Right lung (tissue), 10 donors: ENCODE data around the gene ELOVL1. TPM values are rescaled to one million over a fixed set of nuclear protein-coding genes. Genes with fewer than 3 reads are reported as not detected.
"Not testable (repeated sequence)": the region's sequence is repeated elsewhere in the genome, so short reads cannot be mapped to it uniquely, and the experiment has no call there.

Source experiments
- DNase-seq, 2 donors: peaks; one replicate each; pipeline ENCODE4 v3.0.0-alpha.2; 2013
- long read RNA-seq, 8 donors: transcript quantifications; one replicate each; lab custom pipeline, GENCODE V29; 2026
- polyA plus RNA-seq, 5 donors: library from polyadenylated mRNA; unstranded; fragments of 120-200 nt; gene quantifications; one replicate each; pipeline versions ENCODE4 v1.2.1 to v1.2.3, GENCODE V29; 2013; ENCODE audit warnings: inconsistent platforms in 1 of 5, low replicate concordance in 1 of 5; ENCODE audit not compliant: insufficient read length in 5 of 5, insufficient read depth in 1 of 5

Gene ELOVL1
- 10 to 100 TPM; 74.6 to 88.6 (median 77.1) TPM for polyA plus RNA-seq
- long read RNA-seq, donor 1, transcript ELOVL1-201 (8 exons, 1,477 nt), result major isoform, 23 of 38 reads
- long read RNA-seq, donor 1, partial matches to known transcripts, result 14 of 38 reads
- long read RNA-seq, donor 1, other reads (novel, unspliced or antisense), result 0 of 38 reads
- long read RNA-seq, donor 2, transcript ELOVL1-201 (8 exons, 1,477 nt), result major isoform, 15 of 17 reads
- long read RNA-seq, donor 2, partial matches to known transcripts, result 0 of 17 reads
- long read RNA-seq, donor 2, other reads (novel, unspliced or antisense), result 0 of 17 reads
- long read RNA-seq, donor 3, transcript ELOVL1-201 (8 exons, 1,477 nt), result major isoform, 19 of 31 reads
- long read RNA-seq, donor 3, partial matches to known transcripts, result 11 of 31 reads
- long read RNA-seq, donor 3, other reads (novel, unspliced or antisense), result 0 of 31 reads
- long read RNA-seq, donor 4, transcript ELOVL1-201 (8 exons, 1,477 nt), result major isoform, 7 of 14 reads
- long read RNA-seq, donor 4, partial matches to known transcripts, result 7 of 14 reads
- long read RNA-seq, donor 4, other reads (novel, unspliced or antisense), result 0 of 14 reads
- long read RNA-seq, donor 5, transcript ELOVL1-201 (8 exons, 1,477 nt), result major isoform, 47 of 65 reads
- long read RNA-seq, donor 5, partial matches to known transcripts, result 13 of 65 reads
- long read RNA-seq, donor 5, other reads (novel, unspliced or antisense), result 0 of 65 reads
- long read RNA-seq, donor 6, transcript ELOVL1-201 (8 exons, 1,477 nt), result major isoform, 35 of 55 reads
- long read RNA-seq, donor 6, partial matches to known transcripts, result 5 of 55 reads
- long read RNA-seq, donor 6, other reads (novel, unspliced or antisense), result 11 of 55 reads
- long read RNA-seq, donor 7, transcript ELOVL1-201 (8 exons, 1,477 nt), result major isoform, 21 of 26 reads
- long read RNA-seq, donor 7, partial matches to known transcripts, result 0 of 26 reads
- long read RNA-seq, donor 7, other reads (novel, unspliced or antisense), result 0 of 26 reads
- long read RNA-seq, donor 8, transcript ELOVL1-201 (8 exons, 1,477 nt), result major isoform, 10 of 12 reads
- long read RNA-seq, donor 8, partial matches to known transcripts, result 0 of 12 reads
- long read RNA-seq, donor 8, other reads (novel, unspliced or antisense), result 0 of 12 reads

- peak; percentile 87 to 90 for DNase-seq
Measured at GRCh38 chr1:43367904-43368645, at the start of gene ELOVL1. TSS of gene ELOVL1 (minus strand) at chr1:43368011. CDS start at chr1:43365609, 2,402 bp downstream.

GRCh38 chr1:43415901-43416300, 48.1 kb upstream of the ELOVL1 start:
- no peak for DNase-seq

GRCh38 chr1:43414634-43415223, 46.9 kb upstream of the ELOVL1 start:
- no peak for DNase-seq

- not testable (repeated sequence) for DNase-seq
Measured at GRCh38 chr1:43413426-43413825, 45.6 kb upstream of the ELOVL1 start.

- no peak for DNase-seq
Measured at GRCh38 chr1:43410571-43410970, 42.8 kb upstream of the ELOVL1 start.

GRCh38 chr1:43405876-43406234, 38.0 kb upstream of the ELOVL1 start:
- DNase-seq, result no peak

- DNase-seq, result no peak
Measured at GRCh38 chr1:43405219-43405875, 37.5 kb upstream of the ELOVL1 start.

GRCh38 chr1:43404353-43404752, 36.5 kb upstream of the ELOVL1 start:
- DNase-seq, result no peak

- no peak for DNase-seq
Measured at GRCh38 chr1:43402089-43402865, 34.5 kb upstream of the ELOVL1 start.

- not testable (repeated sequence) for DNase-seq
Measured at GRCh38 chr1:43400441-43400840, 32.6 kb upstream of the ELOVL1 start.

- DNase-seq, result no peak
Measured at GRCh38 chr1:43398227-43398626, 30.4 kb upstream of the ELOVL1 start.

GRCh38 chr1:43396059-43396458, 28.2 kb upstream of the ELOVL1 start:
- DNase-seq, result no peak

GRCh38 chr1:43395523-43395922, 27.7 kb upstream of the ELOVL1 start:
- DNase-seq, result no peak

- DNase-seq, result no peak
Measured at GRCh38 chr1:43392702-43393101, 24.9 kb upstream of the ELOVL1 start.

GRCh38 chr1:43389326-43390313, 21.8 kb upstream of the ELOVL1 start, which contains the start of the genes MED8 and SZT2:
TSS of gene MED8 (minus strand) at chr1:43389800. CDS start at chr1:43389764, 36 bp downstream.
TSS of gene SZT2 (plus strand) at chr1:43389899. CDS start at chr1:43389969, 70 bp downstream.
- peak; percentile 93 for DNase-seq

- DNase-seq, result no peak
Measured at GRCh38 chr1:43388613-43389012, 20.8 kb upstream of the ELOVL1 start.

GRCh38 chr1:43387976-43388599, 20.3 kb upstream of the ELOVL1 start:
- no peak for DNase-seq

- no peak for DNase-seq
Measured at GRCh38 chr1:43386676-43387075, 18.9 kb upstream of the ELOVL1 start.
